ENCODE measurements around the gene SPDYC. TPM values are rescaled to one million over a fixed set of nuclear protein-coding genes. Genes with fewer than 3 reads are reported as not detected.

Gene SPDYC
- total RNA-seq, 2 donors from 2014 or later = not detected

DNA sequence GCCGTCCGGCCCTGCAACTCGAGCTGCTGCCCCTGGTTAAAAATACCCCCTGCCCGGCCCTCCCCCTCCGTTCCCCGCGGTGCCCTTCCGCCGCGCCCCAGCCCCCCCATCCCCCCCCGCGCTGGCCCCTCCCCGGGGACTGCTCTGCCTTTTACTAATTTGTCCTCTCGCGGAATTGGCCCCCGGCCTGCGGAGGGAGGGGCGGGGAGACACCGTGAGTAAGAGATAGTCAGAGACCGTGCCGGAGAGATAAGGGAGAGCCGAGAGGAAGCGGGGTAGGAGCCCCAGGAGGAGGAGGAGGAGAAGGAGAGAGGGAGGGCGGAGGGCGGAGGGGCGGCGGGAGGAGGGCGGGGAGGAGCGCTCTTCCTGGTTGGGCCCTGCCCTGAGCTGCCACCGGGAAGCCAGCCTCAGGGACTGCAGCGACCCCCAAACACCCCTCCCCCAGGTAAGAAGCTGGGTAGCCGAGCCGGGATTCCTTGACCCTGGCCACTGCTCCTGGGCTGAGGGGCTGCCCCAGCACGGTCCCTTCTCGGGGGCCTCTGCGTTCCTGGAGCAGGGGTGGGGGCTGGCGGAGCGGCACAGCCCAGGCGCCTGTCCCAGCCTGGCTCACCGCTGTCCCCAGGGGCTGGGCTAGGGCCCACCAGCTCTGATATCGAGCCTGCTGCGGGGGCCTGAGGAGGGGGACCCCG is 11.7 kb downstream of the SPDYC start, which contains the start of gene CAPN1:
TSS of gene CAPN1 (plus strand) at position 360 of the 689 bp plus-strand sequence. CDS start 774 bp downstream, outside the sequence.
- H3K27me3 ChIP-seq = no peaks in the 10 kb centered on the region
- intact Hi-C loops (cut with DNase I) = loop anchor here (5.0 kb wide), 2 partner anchors 44 to 59 kb away; partner anchors contain the start of genes FAU and MRPL49
- peak; percentile 96 for DNase-seq
- H3K4me3 ChIP-seq = peak within 1 kb of the TSS; percentile 94
- H3K9me3 ChIP-seq = no peaks in the 10 kb centered on the region
- H3K27ac ChIP-seq = peak within 1 kb of the TSS; percentile 97
- TF ChIP-seq, protein P1, sequence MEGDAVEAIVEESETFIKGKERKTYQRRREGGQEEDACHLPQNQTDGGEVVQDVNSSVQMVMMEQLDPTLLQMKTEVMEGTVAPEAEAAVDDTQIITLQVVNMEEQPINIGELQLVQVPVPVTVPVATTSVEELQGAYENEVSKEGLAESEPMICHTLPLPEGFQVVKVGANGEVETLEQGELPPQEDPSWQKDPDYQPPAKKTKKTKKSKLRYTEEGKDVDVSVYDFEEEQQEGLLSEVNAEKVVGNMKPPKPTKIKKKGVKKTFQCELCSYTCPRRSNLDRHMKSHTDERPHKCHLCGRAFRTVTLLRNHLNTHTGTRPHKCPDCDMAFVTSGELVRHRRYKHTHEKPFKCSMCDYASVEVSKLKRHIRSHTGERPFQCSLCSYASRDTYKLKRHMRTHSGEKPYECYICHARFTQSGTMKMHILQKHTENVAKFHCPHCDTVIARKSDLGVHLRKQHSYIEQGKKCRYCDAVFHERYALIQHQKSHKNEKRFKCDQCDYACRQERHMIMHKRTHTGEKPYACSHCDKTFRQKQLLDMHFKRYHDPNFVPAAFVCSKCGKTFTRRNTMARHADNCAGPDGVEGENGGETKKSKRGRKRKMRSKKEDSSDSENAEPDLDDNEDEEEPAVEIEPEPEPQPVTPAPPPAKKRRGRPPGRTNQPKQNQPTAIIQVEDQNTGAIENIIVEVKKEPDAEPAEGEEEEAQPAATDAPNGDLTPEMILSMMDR (IDR thresholded peaks at IDR 0.05) = no peak
- H3K9ac ChIP-seq (ENCODE audit: low read depth in 2 of 2, low read length in 2 of 2) = peak within 1 kb of the TSS; percentile 87 to 99
- H3K4me1 ChIP-seq = peaks cover 12% of the 10 kb centered on the region
- H3K36me3 ChIP-seq = peaks cover 9% of the 10 kb centered on the region

DNA sequence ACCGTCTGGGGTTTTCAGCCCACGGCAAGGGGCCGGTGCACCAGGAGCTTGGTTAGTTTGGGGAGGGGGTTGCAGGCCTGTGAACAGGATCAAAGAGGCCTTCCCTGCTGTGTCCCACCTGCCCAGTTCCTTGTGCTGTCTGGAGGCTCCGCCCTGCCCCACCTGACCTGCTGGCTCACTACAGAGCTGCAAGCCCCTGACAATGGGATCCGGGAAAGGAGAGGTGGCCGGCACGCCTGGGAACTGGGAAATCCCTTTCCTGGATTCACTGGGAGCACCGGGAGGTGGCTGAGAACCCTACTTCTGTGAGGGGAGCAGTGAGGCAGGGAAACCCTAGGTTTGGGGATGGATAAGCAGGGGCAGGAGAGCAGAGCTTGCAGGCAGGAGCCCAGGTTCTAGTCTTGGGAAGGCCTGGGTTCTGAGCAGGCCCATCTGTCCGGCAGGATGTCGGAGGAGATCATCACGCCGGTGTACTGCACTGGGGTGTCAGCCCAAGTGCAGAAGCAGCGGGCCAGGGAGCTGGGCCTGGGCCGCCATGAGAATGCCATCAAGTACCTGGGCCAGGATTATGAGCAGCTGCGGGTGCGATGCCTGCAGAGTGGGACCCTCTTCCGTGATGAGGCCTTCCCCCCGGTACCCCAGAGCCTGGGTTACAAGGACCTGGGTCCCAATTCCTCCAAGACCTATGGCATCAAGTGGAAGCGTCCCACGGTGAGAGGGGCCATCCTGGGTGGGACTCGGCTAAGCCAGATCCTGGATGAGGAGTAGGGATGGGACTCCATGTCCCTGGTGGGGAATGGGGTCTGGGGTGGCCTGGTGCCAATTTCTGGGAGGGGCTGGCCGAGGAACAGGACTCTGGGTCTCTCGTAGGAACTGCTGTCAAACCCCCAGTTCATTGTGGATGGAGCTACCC is 12.5 kb downstream of the SPDYC start:
- peak overlapping the region; percentile 94 for H3K4me3 ChIP-seq
- TF ChIP-seq, protein P1 (IDR thresholded peaks at IDR 0.05) = no peak
- H3K4me1 ChIP-seq = peaks cover 12% of the 10 kb centered on the region

DNA sequence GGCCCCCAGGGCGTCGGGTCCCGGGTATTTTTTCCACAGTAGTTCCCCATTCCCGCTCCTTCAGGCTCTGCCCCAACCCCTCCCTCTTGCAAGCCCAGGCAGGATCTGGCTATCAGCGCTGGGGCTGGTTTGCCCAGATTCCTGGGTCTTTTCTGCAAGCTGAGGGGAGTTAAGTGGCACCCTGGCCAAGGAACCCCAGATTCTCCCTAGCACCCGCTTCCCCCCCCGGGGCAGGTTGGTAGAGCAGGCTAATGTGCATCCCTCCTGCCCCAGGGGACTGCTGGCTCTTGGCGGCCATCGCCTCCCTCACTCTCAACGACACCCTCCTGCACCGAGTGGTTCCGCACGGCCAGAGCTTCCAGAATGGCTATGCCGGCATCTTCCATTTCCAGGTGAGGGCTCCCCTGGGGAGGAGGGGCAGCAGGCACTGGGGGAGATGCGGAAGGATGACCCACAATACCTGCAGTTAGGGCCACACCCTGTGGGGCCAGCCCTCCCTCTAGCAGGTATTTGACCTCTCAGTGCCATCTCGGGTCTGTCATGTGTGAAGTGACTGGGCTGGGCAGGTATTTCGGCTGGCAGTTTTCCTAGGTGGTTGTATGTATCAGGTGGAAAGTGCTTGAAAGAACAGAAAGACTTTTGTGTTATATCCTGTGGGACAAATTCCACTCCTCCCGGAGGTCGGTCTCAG is 13.3 kb downstream of the SPDYC start:
- Histone ChIP-seq H3K9ac (ENCODE audit: low read depth in 2 of 2, low read length in 2 of 2) (peak overlapping the region; percentile 87 to 99), H3K9me3 (no peaks in the 10 kb centered on the region), H3K4me1 (peaks cover 12% of the 10 kb centered on the region), H3K36me3 (peaks cover 15% of the 10 kb centered on the region), H3K27me3 (no peaks in the 10 kb centered on the region), H3K4me3 (peak overlapping the region; percentile 94), H3K27ac (peak overlapping the region; percentile 97)
- TF ChIP-seq, protein P1 (IDR thresholded peaks at IDR 0.05) = no peak
- intact Hi-C loops (cut with DNase I) = loop anchor here (5.0 kb wide), 2 partner anchors 46 to 61 kb away; partner anchors contain the start of genes FAU and MRPL49
- peak; percentile 44 for DNase-seq

More for the DNA sequence above, 12.5 kb downstream of the SPDYC start:
- intact Hi-C loops (cut with DNase I) = loop anchor here (5.0 kb wide), 2 partner anchors 45 to 60 kb away; partner anchors contain the start of genes FAU and MRPL49
- Histone ChIP-seq H3K36me3 (peaks cover 9% of the 10 kb centered on the region), H3K27me3 (no peaks in the 10 kb centered on the region), H3K9me3 (no peaks in the 10 kb centered on the region), H3K9ac (ENCODE audit: low read depth in 2 of 2, low read length in 2 of 2) (peak overlapping the region; percentile 87 to 99), H3K27ac (peak overlapping the region; percentile 97)
- DNase-seq = peak; percentile 73

DNA sequence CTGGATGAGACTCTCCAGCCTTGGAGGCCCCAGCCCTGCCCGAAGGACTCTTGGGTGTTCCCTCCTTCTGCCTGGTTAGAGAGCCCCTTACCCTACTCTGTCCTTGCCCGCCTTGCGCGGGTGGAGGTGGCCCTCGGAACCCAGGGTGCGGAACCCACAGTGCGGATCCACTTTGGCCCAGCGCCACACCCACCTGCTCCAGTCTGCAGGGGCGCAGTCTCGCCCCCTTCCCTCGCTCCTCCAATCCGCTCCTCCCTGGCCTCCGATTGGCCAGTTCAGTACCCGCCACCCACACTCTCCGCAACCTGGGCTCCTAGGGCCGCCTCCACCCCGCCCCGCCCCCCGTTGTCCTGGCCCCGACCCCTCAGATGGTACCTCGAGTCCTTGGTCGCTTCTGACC is 14.1 kb downstream of the SPDYC start:
- intact Hi-C loops (cut with DNase I) = loop anchor here (5.0 kb wide), 2 partner anchors 47 to 62 kb away; partner anchors contain the start of genes FAU and MRPL49
- TF ChIP-seq, protein P1 (IDR thresholded peaks at IDR 0.05) = no peak
- Histone ChIP-seq H3K27me3 (no peaks in the 10 kb centered on the region), H3K4me1 (peaks cover 12% of the 10 kb centered on the region), H3K9me3 (no peaks in the 10 kb centered on the region), H3K27ac (no peak overlapping the region), H3K4me3 (no peak overlapping the region), H3K9ac (ENCODE audit: low read depth in 2 of 2, low read length in 2 of 2) (no peak overlapping the region), H3K36me3 (peaks cover 18% of the 10 kb centered on the region)
- DNase-seq = no peak

DNA sequence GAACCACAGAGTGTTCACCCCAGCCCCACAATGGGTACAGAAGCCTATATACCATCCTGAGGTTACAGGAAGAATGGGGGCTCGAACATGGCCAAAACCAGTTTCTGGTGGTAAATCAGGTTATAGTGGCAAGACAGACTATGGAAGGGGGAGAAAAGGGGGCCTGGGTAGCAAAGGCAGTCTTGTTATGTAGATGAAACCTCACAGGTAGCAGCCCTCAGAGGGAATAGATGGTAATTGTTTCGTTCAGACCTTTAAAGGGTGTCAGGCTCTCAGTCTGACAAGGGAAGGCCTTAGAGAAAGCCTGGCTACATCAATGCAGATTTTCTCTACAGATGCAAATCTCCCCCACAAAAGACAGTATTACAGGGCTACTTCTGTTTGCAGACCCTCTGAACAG is 15.1 kb downstream of the SPDYC start:
- intact Hi-C loops (cut with DNase I) = no loop called here
- Histone ChIP-seq H3K27me3 (no peaks in the 10 kb centered on the region), H3K27ac (no peak overlapping the region), H3K9me3 (no peaks in the 10 kb centered on the region), H3K4me3 (no peak overlapping the region), H3K4me1 (peaks cover 12% of the 10 kb centered on the region), H3K9ac (ENCODE audit: low read depth in 2 of 2, low read length in 2 of 2) (no peak overlapping the region), H3K36me3 (peaks cover 18% of the 10 kb centered on the region)
- no peak for DNase-seq
- TF ChIP-seq, protein P1 (IDR thresholded peaks at IDR 0.05) = no peak

Data from colonic mucosa (tissue), 4 donors.